Lower lobe of right lung (tissue), 2 donors: ENCODE results near the gene ISG15. TPM values are rescaled to one million over a fixed set of nuclear protein-coding genes. Genes with fewer than 3 reads are reported as not detected.

Source experiments
- ATAC-seq, 2 donors: fragments of 200-7000 bp; cut with Tn5 transposase; one replicate each; pipeline ENCODE4 v1.9.1; 2020 to 2022; ENCODE audit warnings: mild to moderate bottlenecking in 2 of 2, moderate library complexity in 2 of 2
- DNase-seq: peaks from one replicate; pipeline ENCODE4 v3.0.0-alpha.2; 2020
- H3K27ac ChIP-seq: fragments of 200-600 bp; one replicate; pipeline ENCODE4 v1.8.0; 2022
- H3K27me3 ChIP-seq: fragments of 200-600 bp; one replicate; pipeline ENCODE4 v1.8.0; 2022; ENCODE audit warnings: low read depth
- H3K36me3 ChIP-seq: fragments of 200-600 bp; one replicate; pipeline ENCODE4 v1.8.0; 2022; ENCODE audit warnings: mild to moderate bottlenecking
- H3K4me1 ChIP-seq: fragments of 200-600 bp; one replicate; pipeline ENCODE4 v1.8.0; 2022
- H3K4me3 ChIP-seq: fragments of 200-600 bp; one replicate; pipeline ENCODE4 v1.8.0; 2022; ENCODE audit warnings: mild to moderate bottlenecking
- H3K9me3 ChIP-seq: fragments of 200-600 bp; one replicate; pipeline ENCODE4 v1.8.0; 2022
- intact Hi-C: fragments of 100-400 bp; cut with DNase I; formaldehyde crosslinking; loops from one replicate; pipeline ENCODE4 v1.11.0; 2022
- total RNA-seq: library from RNA; stranded (reverse); fragmentation: NEBNext Ultra II Directional; extraction: Animal tissue kit (Norgen Biotek cat#: 25700); gene quantifications from one replicate; pipeline ENCODE4 v1.2.1, GENCODE V29; 2021
- TF ChIP-seq, protein P1 (sequence below): fragments of 200-600 bp; IDR thresholded peaks from one replicate; pipeline ENCODE4 v1.8.0; 2022; ENCODE audit warnings: antibody characterized with exemption, mild to moderate bottlenecking
- donor health status: DM: no; HTN: yes; CAD: no; lungs with severe emphysema.

The ISG15 gene
- total RNA-seq, 1 donor from 2014 or later, result 76.9 TPM

GRCh38 chr1:998995-999724, 14.1 kb upstream of the ISG15 start:
- Histone ChIP-seq H3K36me3 (no peaks in the 10 kb centered on the region), H3K4me3 (peak overlapping the region; percentile 68), H3K27me3 (peaks cover 54% of the 10 kb centered on the region), H3K9me3 (no peaks in the 10 kb centered on the region), H3K4me1 (peaks cover 33% of the 10 kb centered on the region), H3K27ac (peak overlapping the region; percentile 99)
- ATAC-seq (no peak), DNase-seq (peak; percentile 62)
- TF ChIP-seq, protein P1, sequence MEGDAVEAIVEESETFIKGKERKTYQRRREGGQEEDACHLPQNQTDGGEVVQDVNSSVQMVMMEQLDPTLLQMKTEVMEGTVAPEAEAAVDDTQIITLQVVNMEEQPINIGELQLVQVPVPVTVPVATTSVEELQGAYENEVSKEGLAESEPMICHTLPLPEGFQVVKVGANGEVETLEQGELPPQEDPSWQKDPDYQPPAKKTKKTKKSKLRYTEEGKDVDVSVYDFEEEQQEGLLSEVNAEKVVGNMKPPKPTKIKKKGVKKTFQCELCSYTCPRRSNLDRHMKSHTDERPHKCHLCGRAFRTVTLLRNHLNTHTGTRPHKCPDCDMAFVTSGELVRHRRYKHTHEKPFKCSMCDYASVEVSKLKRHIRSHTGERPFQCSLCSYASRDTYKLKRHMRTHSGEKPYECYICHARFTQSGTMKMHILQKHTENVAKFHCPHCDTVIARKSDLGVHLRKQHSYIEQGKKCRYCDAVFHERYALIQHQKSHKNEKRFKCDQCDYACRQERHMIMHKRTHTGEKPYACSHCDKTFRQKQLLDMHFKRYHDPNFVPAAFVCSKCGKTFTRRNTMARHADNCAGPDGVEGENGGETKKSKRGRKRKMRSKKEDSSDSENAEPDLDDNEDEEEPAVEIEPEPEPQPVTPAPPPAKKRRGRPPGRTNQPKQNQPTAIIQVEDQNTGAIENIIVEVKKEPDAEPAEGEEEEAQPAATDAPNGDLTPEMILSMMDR, result no peak
- intact Hi-C loops, result no loop called here

- H3K36me3 ChIP-seq, result no peaks in the 10 kb centered on the region
- peaks cover 53% of the 10 kb centered on the region for H3K27me3 ChIP-seq
- ATAC-seq (peak; percentile 89 to 90), DNase-seq (peak; percentile 95)
- peaks cover 40% of the 10 kb centered on the region for H3K4me1 ChIP-seq
- peak within 1 kb of the TSS; percentile 99 for H3K27ac ChIP-seq
- TF ChIP-seq, protein P1, result no peak
- peak within 1 kb of the TSS; percentile 68 for H3K4me3 ChIP-seq
- intact Hi-C loops, result no loop called here
- H3K9me3 ChIP-seq, result no peaks in the 10 kb centered on the region
Measured at GRCh38 chr1:999725-1000356, 13.5 kb upstream of the ISG15 start, which contains the start of gene HES4. TSS of gene HES4 (minus strand) at chr1:1000097. CDS start at chr1:999973, 124 bp downstream.

- peaks cover 47% of the 10 kb centered on the region for H3K4me1 ChIP-seq
- H3K27ac ChIP-seq, result peak overlapping the region; percentile 99
- H3K9me3 ChIP-seq, result no peaks in the 10 kb centered on the region
- peak overlapping the region; percentile 68 for H3K4me3 ChIP-seq
- intact Hi-C loops, result no loop called here
- DNase-seq (peak; percentile 84), ATAC-seq (peak; percentile 72 to 76)
- TF ChIP-seq, protein P1, result no peak
- H3K27me3 ChIP-seq, result peaks cover 50% of the 10 kb centered on the region
- H3K36me3 ChIP-seq, result no peaks in the 10 kb centered on the region
Measured at GRCh38 chr1:1000357-1001056, 12.8 kb upstream of the ISG15 start.

DNA sequence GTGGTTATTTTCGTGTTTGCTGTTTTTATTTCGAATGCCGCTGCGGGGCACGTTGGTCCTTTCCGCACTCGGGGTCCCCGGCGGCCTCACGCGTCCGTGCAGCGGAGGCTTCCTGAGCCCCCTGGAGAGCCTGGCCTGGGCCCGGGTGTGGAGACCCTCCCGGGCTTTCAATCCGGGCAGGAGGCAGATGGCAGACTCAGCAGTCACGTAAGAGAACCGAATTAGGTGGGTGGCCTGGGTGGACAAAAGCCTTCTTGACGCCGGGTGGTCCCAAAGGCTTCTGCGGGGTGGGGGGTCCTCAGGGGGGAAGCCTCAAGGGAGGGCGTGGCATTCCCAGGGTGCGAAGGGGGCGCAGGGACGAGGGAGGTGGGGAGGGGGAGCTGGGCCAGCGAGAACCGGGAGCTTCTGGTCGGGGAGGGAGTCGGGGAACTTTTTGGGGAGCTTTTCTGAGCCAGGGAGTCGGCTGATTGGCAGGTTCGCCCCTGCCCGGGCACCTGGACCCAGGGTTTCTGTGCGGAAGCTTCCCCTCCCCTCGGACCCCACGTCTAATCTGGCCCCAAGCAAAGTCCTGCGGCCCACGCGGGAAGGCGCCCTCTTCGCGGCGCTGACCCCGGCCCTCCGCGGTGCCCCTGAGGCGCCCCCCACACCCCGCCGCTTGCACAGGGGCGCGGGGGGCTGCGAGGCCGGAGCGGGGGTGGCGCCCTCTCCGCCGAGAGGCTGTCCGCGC, 12.1 kb upstream of the ISG15 start:
- no peak for DNase-seq
- intact Hi-C loops, result no loop called here

More for the DNA sequence above, 12.1 kb upstream of the ISG15 start:
- H3K4me3 ChIP-seq, result peak overlapping the region; percentile 68
- ATAC-seq, result no peak
- H3K4me1 ChIP-seq, result peaks cover 50% of the 10 kb centered on the region
- TF ChIP-seq, protein P1, result no peak
- no peaks in the 10 kb centered on the region for H3K9me3 ChIP-seq
- H3K27me3 ChIP-seq, result peaks cover 50% of the 10 kb centered on the region
- H3K27ac ChIP-seq, result peak overlapping the region; percentile 99
- no peaks in the 10 kb centered on the region for H3K36me3 ChIP-seq
